ENCODE measurements around the gene WSCD1.
A peak's percentile ranks its signal among the peaks of the same experiment; 100 is the strongest.

Gene WSCD1

GRCh38 chr17:6024576-6024975 is 45.6 kb upstream of the WSCD1 start:
- no peak for TF ChIP-seq CTCF (IDR thresholded peaks at IDR 0.05)
- Histone ChIP-seq H3K9ac (no peak overlapping the region), H3K4me1 (no peaks in the 10 kb centered on the region), H3K27me3 (ENCODE audit: control insufficient read depth, insufficient read depth, low read length) (no peaks in the 10 kb centered on the region), H3K79me2 (no peaks in the 10 kb centered on the region), H3K36me3 (ENCODE audit: control insufficient read depth, insufficient read depth, low read length) (no peaks in the 10 kb centered on the region), H3K27ac (no peak overlapping the region), H2AFZ (no peak overlapping the region), H3K4me3 (ENCODE audit: low read depth, low read length) (no peak overlapping the region), H3K9me3 (ENCODE audit: control insufficient read depth, low read length) (no peaks in the 10 kb centered on the region), H3K4me2 (ENCODE audit: low read length) (no peak overlapping the region)

- no peaks in the 10 kb centered on the region for H3K27me3 ChIP-seq (ENCODE audit: control insufficient read depth, insufficient read depth, low read length)
- H3K4me1 ChIP-seq, result no peaks in the 10 kb centered on the region
- no peak for TF ChIP-seq CTCF (IDR thresholded peaks at IDR 0.05)
- H3K4me3 ChIP-seq (ENCODE audit: low read depth, low read length), result no peak overlapping the region
- no peaks in the 10 kb centered on the region for H3K36me3 ChIP-seq (ENCODE audit: control insufficient read depth, insufficient read depth, low read length)
- no peak overlapping the region for H2AFZ ChIP-seq
- no peak overlapping the region for H3K27ac ChIP-seq
- no peaks in the 10 kb centered on the region for H3K79me2 ChIP-seq
- H3K4me2 ChIP-seq (ENCODE audit: low read length), result no peak overlapping the region
- H3K9ac ChIP-seq, result no peak overlapping the region
- H3K9me3 ChIP-seq (ENCODE audit: control insufficient read depth, low read length), result no peaks in the 10 kb centered on the region
These were observed 42.7 kb upstream of the WSCD1 start for GRCh38 chr17:6027342-6028024.

- Histone ChIP-seq H3K9ac (no peak overlapping the region), H3K4me3 (ENCODE audit: low read depth, low read length) (no peak overlapping the region), H2AFZ (no peak overlapping the region), H3K36me3 (ENCODE audit: control insufficient read depth, insufficient read depth, low read length) (no peaks in the 10 kb centered on the region), H3K4me2 (ENCODE audit: low read length) (no peak overlapping the region), H3K9me3 (ENCODE audit: control insufficient read depth, low read length) (no peaks in the 10 kb centered on the region), H3K4me1 (no peaks in the 10 kb centered on the region), H3K79me2 (no peaks in the 10 kb centered on the region), H3K27me3 (ENCODE audit: control insufficient read depth, insufficient read depth, low read length) (no peaks in the 10 kb centered on the region), H3K27ac (no peak overlapping the region)
- TF ChIP-seq CTCF (IDR thresholded peaks at IDR 0.05), result no peak
These were observed 41.9 kb upstream of the WSCD1 start for GRCh38 chr17:6028294-6028693.

- no peaks in the 10 kb centered on the region for H3K79me2 ChIP-seq
- H3K27ac ChIP-seq, result no peak overlapping the region
- no peaks in the 10 kb centered on the region for H3K4me1 ChIP-seq
- H3K27me3 ChIP-seq (ENCODE audit: control insufficient read depth, insufficient read depth, low read length), result peaks cover 3% of the 10 kb centered on the region
- H3K4me2 ChIP-seq (ENCODE audit: low read length), result no peak overlapping the region
- H3K9ac ChIP-seq, result no peak overlapping the region
- TF ChIP-seq CTCF (IDR thresholded peaks at IDR 0.05), result no peak
- no peaks in the 10 kb centered on the region for H3K9me3 ChIP-seq (ENCODE audit: control insufficient read depth, low read length)
- no peak overlapping the region for H3K4me3 ChIP-seq (ENCODE audit: low read depth, low read length)
- H3K36me3 ChIP-seq (ENCODE audit: control insufficient read depth, insufficient read depth, low read length), result no peaks in the 10 kb centered on the region
- H2AFZ ChIP-seq, result no peak overlapping the region
These were observed 34.3 kb upstream of the WSCD1 start for GRCh38 chr17:6035801-6036394.

- TF ChIP-seq CTCF (IDR thresholded peaks at IDR 0.05), result no peak
- Histone ChIP-seq H3K27ac (no peak overlapping the region), H3K36me3 (ENCODE audit: control insufficient read depth, insufficient read depth, low read length) (no peaks in the 10 kb centered on the region), H3K9me3 (ENCODE audit: control insufficient read depth, low read length) (no peaks in the 10 kb centered on the region), H3K4me1 (no peaks in the 10 kb centered on the region), H2AFZ (peak overlapping the region; percentile 36), H3K9ac (no peak overlapping the region), H3K79me2 (no peaks in the 10 kb centered on the region), H3K27me3 (ENCODE audit: control insufficient read depth, insufficient read depth, low read length) (peaks cover 3% of the 10 kb centered on the region), H3K4me3 (ENCODE audit: low read depth, low read length) (no peak overlapping the region), H3K4me2 (ENCODE audit: low read length) (no peak overlapping the region)
These were observed 29.7 kb upstream of the WSCD1 start for GRCh38 chr17:6040504-6040903.
